Neural cell (in vitro differentiated cells): Measurements from ENCODE around the gene SNAI1. TPM values are rescaled to one million over a fixed set of nuclear protein-coding genes. Genes with fewer than 3 reads are reported as not detected.

ENCODE experiments used
- H2AFZ ChIP-seq: fragments of 200-600, 300-800 bp; sonication (generic), shearing (Covaris generic); 2 replicates; pipeline ENCODE4 v1.6.0; 2014; ENCODE audit warnings: low read depth, mild to moderate bottlenecking, antibody characterized with exemption, low read length, moderate library complexity
- H3F3A ChIP-seq: fragments of 200-600 bp; shearing (Covaris generic); 2 replicates; pipeline ENCODE4 v1.6.1; 2016; ENCODE audit warnings: mild to moderate bottlenecking, moderate library complexity, mixed read lengths, antibody characterized with exemption, low read length; ENCODE audit not compliant: insufficient read depth, poor library complexity, severe bottlenecking
- H3K27ac ChIP-seq: fragments of 200-600, 300-800 bp; sonication (generic), shearing (Covaris generic); 2 replicates; pipeline ENCODE4 v1.5.1; 2014; ENCODE audit warnings: mild to moderate bottlenecking, low read length, moderate library complexity
- H3K27me3 ChIP-seq: fragments of 300-800, 200-600 bp; sonication (generic), shearing (Covaris generic); 2 replicates; pipeline ENCODE4 v1.6.0; 2014; ENCODE audit warnings: mild to moderate bottlenecking, low read depth, low read length, moderate library complexity; ENCODE audit not compliant: insufficient read depth
- H3K36me3 ChIP-seq: fragments of 300-800, 200-600 bp; sonication (generic), shearing (Covaris generic); 2 replicates; pipeline ENCODE4 v1.5.1; 2014; ENCODE audit warnings: mild to moderate bottlenecking, antibody characterized with exemption, low read length, moderate library complexity; ENCODE audit not compliant: insufficient read depth
- H3K4me2 ChIP-seq: fragments of 300-800, 200-600 bp; sonication (generic), shearing (Covaris generic); 2 replicates; pipeline ENCODE4 v1.6.0; 2014; ENCODE audit warnings: mild to moderate bottlenecking, low read length
- H3K4me3 ChIP-seq: fragments of 300-800, 200-600 bp; sonication (generic), shearing (Covaris generic); 2 replicates; pipeline ENCODE4 v1.5.1; 2014; ENCODE audit warnings: mild to moderate bottlenecking, low read length, moderate library complexity
- H3K79me2 ChIP-seq: fragments of 200-600 bp; shearing (Covaris generic); replicated peaks from 2 replicates; pipeline ENCODE4 v1.6.0; 2014; ENCODE audit warnings: mild to moderate bottlenecking, low read length, moderate library complexity; ENCODE audit not compliant: insufficient read depth
- H3K9ac ChIP-seq: fragments of 300-800, 200-600 bp; sonication (generic), shearing (Covaris generic); 2 replicates; pipeline ENCODE4 v1.6.1; 2016; ENCODE audit warnings: mild to moderate bottlenecking, low read length, mixed read lengths
- H3K9me2 ChIP-seq: fragments of 200-600 bp; shearing (Covaris generic); 2 replicates; pipeline ENCODE4 v1.6.1; 2016; ENCODE audit warnings: mild to moderate bottlenecking, low read length, mixed read lengths; ENCODE audit not compliant: insufficient read depth
- H3K9me3 ChIP-seq: fragments of 200-600, 300-800 bp; sonication (generic), shearing (Covaris generic); 2 replicates; pipeline ENCODE4 v1.6.1; 2016; ENCODE audit warnings: mild to moderate bottlenecking, mixed run types, low read length, moderate library complexity, mixed read lengths
- H4K20me1 ChIP-seq: fragments of 200-600 bp; shearing (Covaris generic); 2 replicates; pipeline ENCODE4 v1.6.1; 2016; ENCODE audit warnings: mild to moderate bottlenecking, mixed run types; ENCODE audit not compliant: insufficient read depth
- EP300 ChIP-seq: fragments of 450-650 bp; conservative IDR thresholded peaks from 2 replicates; pipeline ENCODE4 v1.6.1; 2014; ENCODE audit warnings: antibody characterized with exemption, mild to moderate bottlenecking, moderate library complexity; ENCODE audit not compliant: poor library complexity, severe bottlenecking
- EZH2 ChIP-seq: fragments of 200-600, 300-800 bp; shearing (Covaris generic), sonication (generic); IDR thresholded peaks from 2 replicates; pipeline ENCODE4 v1.6.1; 2014; ENCODE audit warnings: antibody characterized with exemption, low read length, borderline replicate concordance, mild to moderate bottlenecking; ENCODE audit not compliant: insufficient read depth, poor library complexity, severe bottlenecking
- MXI1 ChIP-seq: fragments of 450-650 bp; conservative IDR thresholded peaks from 2 replicates; pipeline ENCODE4 v1.6.1; 2014; ENCODE audit warnings: antibody characterized with exemption, mild to moderate bottlenecking; ENCODE audit not compliant: poor library complexity, severe bottlenecking
- POLR2AphosphoS5 ChIP-seq: IDR thresholded peaks from 2 replicates; pipeline ENCODE4 v1.6.1; 2012
- RAD21 ChIP-seq: fragments of 450-650 bp; conservative IDR thresholded peaks from 2 replicates; pipeline ENCODE4 v1.6.1; 2014; ENCODE audit warnings: antibody characterized with exemption, mild to moderate bottlenecking, moderate library complexity
- SMC3 ChIP-seq: fragments of 450-650 bp; conservative IDR thresholded peaks from 2 replicates; pipeline ENCODE4 v1.6.1; 2014; ENCODE audit warnings: antibody characterized with exemption, mild to moderate bottlenecking, moderate library complexity; ENCODE audit not compliant: poor library complexity
- TAF1 ChIP-seq: IDR thresholded peaks from 2 replicates; pipeline ENCODE4 v1.6.1; 2012; ENCODE audit warnings: low read depth
- polyA plus RNA-seq: library from polyadenylated mRNA; depleted of rRNA; stranded (reverse); fragments of >200 nt; gene quantifications from 2 replicates; pipeline ENCODE4 v1.2.3, GENCODE V29; 2014
- TF ChIP-seq, protein P1 (sequence below): IDR thresholded peaks from 2 replicates; pipeline ENCODE4 v1.6.1; 2012; ENCODE audit warnings: borderline replicate concordance
- TF ChIP-seq, protein P2 (sequence below): fragments of 450-650 bp; IDR thresholded peaks from 2 replicates; pipeline ENCODE4 v1.5.1; 2014; ENCODE audit warnings: antibody characterized with exemption, mild to moderate bottlenecking, moderate library complexity; ENCODE audit not compliant: poor library complexity, severe bottlenecking

Gene SNAI1
- polyA plus RNA-seq, 1 donor from 2014 or later = 0.31 TPM

DNA sequence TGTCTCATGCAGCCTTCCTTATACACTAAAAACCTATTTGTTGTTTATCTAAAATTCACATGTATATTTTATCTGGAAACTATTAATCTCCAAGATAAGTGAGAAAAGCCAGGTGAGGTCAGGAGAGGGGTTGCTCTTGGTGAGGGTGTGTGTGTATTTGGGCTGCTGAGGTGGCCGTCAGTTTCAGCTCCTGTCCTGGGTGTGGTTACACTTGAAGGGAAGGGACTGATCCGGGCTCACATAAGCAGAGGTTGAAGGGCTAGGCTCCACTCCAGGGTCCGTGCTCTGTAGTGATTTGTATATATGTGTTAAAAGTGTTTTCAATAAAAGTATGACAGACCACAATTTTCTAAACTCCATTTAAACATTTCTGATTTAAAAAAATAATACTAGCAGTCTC, 13.5 kb upstream of the SNAI1 start:
- Histone ChIP-seq H3K36me3 (no peaks in the 10 kb centered on the region), H3K79me2 (no peaks in the 10 kb centered on the region), H4K20me1 (no peaks in the 10 kb centered on the region)

DNA sequence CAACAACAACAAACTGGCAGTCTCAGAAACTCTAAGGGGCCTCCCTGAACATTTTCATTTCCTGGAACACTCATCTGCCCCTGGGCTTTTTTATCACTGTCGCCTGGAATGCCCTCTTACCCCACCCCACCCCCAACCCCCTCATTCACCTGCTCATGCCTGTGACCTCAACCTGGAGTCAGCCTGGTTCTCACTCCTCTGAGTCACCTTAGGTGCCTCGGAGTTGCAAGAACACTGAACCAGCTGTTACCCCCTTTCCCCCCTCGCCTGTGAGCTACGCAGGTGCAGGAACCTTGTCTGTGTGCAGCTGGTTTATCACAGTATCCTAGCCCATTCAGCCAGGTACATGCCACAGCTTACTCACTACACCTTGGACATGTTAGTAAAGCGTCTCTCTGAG, 12.8 kb upstream of the SNAI1 start:
- no peaks in the 10 kb centered on the region for H3K27me3 ChIP-seq
- H3K79me2 ChIP-seq = no peaks in the 10 kb centered on the region
- no peak overlapping the region for H3K4me3 ChIP-seq
- no peaks in the 10 kb centered on the region for H3K9me3 ChIP-seq
- H4K20me1 ChIP-seq = no peaks in the 10 kb centered on the region
- H3K36me3 ChIP-seq = no peaks in the 10 kb centered on the region
- no peak overlapping the region for H3K27ac ChIP-seq
- TF ChIP-seq TAF1 = no peak
- TF ChIP-seq MXI1 = no peak
- no peak for TF ChIP-seq POLR2AphosphoS5
- no peak for TF ChIP-seq SMC3
- TF ChIP-seq EZH2 = no peak
- TF ChIP-seq, protein P1, sequence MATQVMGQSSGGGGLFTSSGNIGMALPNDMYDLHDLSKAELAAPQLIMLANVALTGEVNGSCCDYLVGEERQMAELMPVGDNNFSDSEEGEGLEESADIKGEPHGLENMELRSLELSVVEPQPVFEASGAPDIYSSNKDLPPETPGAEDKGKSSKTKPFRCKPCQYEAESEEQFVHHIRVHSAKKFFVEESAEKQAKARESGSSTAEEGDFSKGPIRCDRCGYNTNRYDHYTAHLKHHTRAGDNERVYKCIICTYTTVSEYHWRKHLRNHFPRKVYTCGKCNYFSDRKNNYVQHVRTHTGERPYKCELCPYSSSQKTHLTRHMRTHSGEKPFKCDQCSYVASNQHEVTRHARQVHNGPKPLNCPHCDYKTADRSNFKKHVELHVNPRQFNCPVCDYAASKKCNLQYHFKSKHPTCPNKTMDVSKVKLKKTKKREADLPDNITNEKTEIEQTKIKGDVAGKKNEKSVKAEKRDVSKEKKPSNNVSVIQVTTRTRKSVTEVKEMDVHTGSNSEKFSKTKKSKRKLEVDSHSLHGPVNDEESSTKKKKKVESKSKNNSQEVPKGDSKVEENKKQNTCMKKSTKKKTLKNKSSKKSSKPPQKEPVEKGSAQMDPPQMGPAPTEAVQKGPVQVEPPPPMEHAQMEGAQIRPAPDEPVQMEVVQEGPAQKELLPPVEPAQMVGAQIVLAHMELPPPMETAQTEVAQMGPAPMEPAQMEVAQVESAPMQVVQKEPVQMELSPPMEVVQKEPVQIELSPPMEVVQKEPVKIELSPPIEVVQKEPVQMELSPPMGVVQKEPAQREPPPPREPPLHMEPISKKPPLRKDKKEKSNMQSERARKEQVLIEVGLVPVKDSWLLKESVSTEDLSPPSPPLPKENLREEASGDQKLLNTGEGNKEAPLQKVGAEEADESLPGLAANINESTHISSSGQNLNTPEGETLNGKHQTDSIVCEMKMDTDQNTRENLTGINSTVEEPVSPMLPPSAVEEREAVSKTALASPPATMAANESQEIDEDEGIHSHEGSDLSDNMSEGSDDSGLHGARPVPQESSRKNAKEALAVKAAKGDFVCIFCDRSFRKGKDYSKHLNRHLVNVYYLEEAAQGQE = no peak
- no peak for TF ChIP-seq RAD21
- TF ChIP-seq, protein P2, sequence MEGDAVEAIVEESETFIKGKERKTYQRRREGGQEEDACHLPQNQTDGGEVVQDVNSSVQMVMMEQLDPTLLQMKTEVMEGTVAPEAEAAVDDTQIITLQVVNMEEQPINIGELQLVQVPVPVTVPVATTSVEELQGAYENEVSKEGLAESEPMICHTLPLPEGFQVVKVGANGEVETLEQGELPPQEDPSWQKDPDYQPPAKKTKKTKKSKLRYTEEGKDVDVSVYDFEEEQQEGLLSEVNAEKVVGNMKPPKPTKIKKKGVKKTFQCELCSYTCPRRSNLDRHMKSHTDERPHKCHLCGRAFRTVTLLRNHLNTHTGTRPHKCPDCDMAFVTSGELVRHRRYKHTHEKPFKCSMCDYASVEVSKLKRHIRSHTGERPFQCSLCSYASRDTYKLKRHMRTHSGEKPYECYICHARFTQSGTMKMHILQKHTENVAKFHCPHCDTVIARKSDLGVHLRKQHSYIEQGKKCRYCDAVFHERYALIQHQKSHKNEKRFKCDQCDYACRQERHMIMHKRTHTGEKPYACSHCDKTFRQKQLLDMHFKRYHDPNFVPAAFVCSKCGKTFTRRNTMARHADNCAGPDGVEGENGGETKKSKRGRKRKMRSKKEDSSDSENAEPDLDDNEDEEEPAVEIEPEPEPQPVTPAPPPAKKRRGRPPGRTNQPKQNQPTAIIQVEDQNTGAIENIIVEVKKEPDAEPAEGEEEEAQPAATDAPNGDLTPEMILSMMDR = no peak
- TF ChIP-seq EP300 = no peak
- H2AFZ ChIP-seq = no peak overlapping the region
- H3K9ac ChIP-seq = no peak overlapping the region
- H3F3A ChIP-seq = no peaks in the 10 kb centered on the region
- H3K4me2 ChIP-seq = no peak overlapping the region
- H3K9me2 ChIP-seq = no peaks in the 10 kb centered on the region

More for the DNA sequence above, 13.5 kb upstream of the SNAI1 start:
- TF ChIP-seq, protein P1 = no peak
- no peak for TF ChIP-seq SMC3
- no peak for TF ChIP-seq EP300
- no peak for TF ChIP-seq MXI1
- TF ChIP-seq EZH2 = no peak
- no peak for TF ChIP-seq TAF1
- TF ChIP-seq, protein P2 = no peak
- no peak for TF ChIP-seq POLR2AphosphoS5
- TF ChIP-seq RAD21 = no peak
- Histone ChIP-seq H2AFZ (no peak overlapping the region), H3K4me3 (no peak overlapping the region), H3K9me3 (no peaks in the 10 kb centered on the region), H3F3A (no peaks in the 10 kb centered on the region), H3K9ac (no peak overlapping the region), H3K27ac (no peak overlapping the region), H3K27me3 (no peaks in the 10 kb centered on the region), H3K9me2 (no peaks in the 10 kb centered on the region), H3K4me2 (no peak overlapping the region)
